HG03469 (cell line): ENCODE measurements around the gene MPV17.
"Not testable (repeated sequence)": the region's sequence is repeated elsewhere in the genome, so short reads cannot be mapped to it uniquely, and the experiment has no call there.

Experiments used
- ATAC-seq: cut with Tn5 transposase; IDR thresholded peaks from one replicate; pipeline ENCODE4 v1.9.1; 2021; ENCODE audit warnings: mild to moderate bottlenecking, moderate library complexity, moderate number of reproducible peaks; ENCODE audit not compliant: unreplicated experiment

The MPV17 gene

GRCh38 chr2:27270131-27270530, 52.8 kb downstream of the MPV17 start:
- no peak for ATAC-seq

- not testable (repeated sequence) for ATAC-seq
These were observed 54.6 kb downstream of the MPV17 start for GRCh38 chr2:27268296-27268695.

- ATAC-seq, result no peak
These were observed 57.4 kb downstream of the MPV17 start for GRCh38 chr2:27265536-27265870.

GRCh38 chr2:27264753-27265535, 58.0 kb downstream of the MPV17 start:
- no peak for ATAC-seq

GRCh38 chr2:27264253-27264752, 58.6 kb downstream of the MPV17 start:
- no peak for ATAC-seq

GRCh38 chr2:27263287-27264252, 59.3 kb downstream of the MPV17 start:
- no peak for ATAC-seq

GRCh38 chr2:27262379-27263286, 60.3 kb downstream of the MPV17 start, which contains the start of gene SLC30A3:
Gene SLC30A3 (minus strand): TSS chr2:27263047. CDS start chr2:27262906, 141 bp downstream.
- ATAC-seq, result no peak

GRCh38 chr2:27261926-27262298, 61.0 kb downstream of the MPV17 start:
- ATAC-seq, result no peak

GRCh38 chr2:27261241-27261925, 61.5 kb downstream of the MPV17 start:
- no peak for ATAC-seq
